Lower lobe of right lung (tissue), 2 donors: ENCODE data around the gene CIZ1. TPM values are rescaled to one million over a fixed set of nuclear protein-coding genes. Genes with fewer than 3 reads are reported as not detected.

Experiments
- ATAC-seq, 2 donors: fragments of 200-7000 bp; cut with Tn5 transposase; one replicate each; pipeline ENCODE4 v1.9.1; 2020 to 2022; ENCODE audit warnings: mild to moderate bottlenecking in 2 of 2, moderate library complexity in 2 of 2
- DNase-seq: peaks from one replicate; pipeline ENCODE4 v3.0.0-alpha.2; 2020
- H3K27ac ChIP-seq: fragments of 200-600 bp; one replicate; pipeline ENCODE4 v1.8.0; 2022
- H3K27me3 ChIP-seq: fragments of 200-600 bp; one replicate; pipeline ENCODE4 v1.8.0; 2022; ENCODE audit warnings: low read depth
- H3K36me3 ChIP-seq: fragments of 200-600 bp; one replicate; pipeline ENCODE4 v1.8.0; 2022; ENCODE audit warnings: mild to moderate bottlenecking
- H3K4me1 ChIP-seq: fragments of 200-600 bp; one replicate; pipeline ENCODE4 v1.8.0; 2022
- H3K4me3 ChIP-seq: fragments of 200-600 bp; one replicate; pipeline ENCODE4 v1.8.0; 2022; ENCODE audit warnings: mild to moderate bottlenecking
- H3K9me3 ChIP-seq: fragments of 200-600 bp; one replicate; pipeline ENCODE4 v1.8.0; 2022
- intact Hi-C: fragments of 100-400 bp; cut with DNase I; formaldehyde crosslinking; loops from one replicate; pipeline ENCODE4 v1.11.0; 2022
- total RNA-seq: library from RNA; stranded (reverse); fragmentation: NEBNext Ultra II Directional; extraction: Animal tissue kit (Norgen Biotek cat#: 25700); gene quantifications from one replicate; pipeline ENCODE4 v1.2.1, GENCODE V29; 2021
- TF ChIP-seq, protein P1 (sequence below): fragments of 200-600 bp; IDR thresholded peaks from one replicate; pipeline ENCODE4 v1.8.0; 2022; ENCODE audit warnings: antibody characterized with exemption, mild to moderate bottlenecking
- donor health status: DM: no; HTN: yes; CAD: no; lungs with severe emphysema.

Gene CIZ1
- total RNA-seq, 1 donor from 2014 or later: 98.5 TPM

- DNase-seq (no peak), ATAC-seq (no peak)
- Histone ChIP-seq H3K27ac (no peak overlapping the region), H3K36me3 (no peaks in the 10 kb centered on the region), H3K4me1 (peaks cover 20% of the 10 kb centered on the region), H3K4me3 (no peak overlapping the region), H3K27me3 (no peaks in the 10 kb centered on the region), H3K9me3 (no peaks in the 10 kb centered on the region)
- TF ChIP-seq, protein P1, sequence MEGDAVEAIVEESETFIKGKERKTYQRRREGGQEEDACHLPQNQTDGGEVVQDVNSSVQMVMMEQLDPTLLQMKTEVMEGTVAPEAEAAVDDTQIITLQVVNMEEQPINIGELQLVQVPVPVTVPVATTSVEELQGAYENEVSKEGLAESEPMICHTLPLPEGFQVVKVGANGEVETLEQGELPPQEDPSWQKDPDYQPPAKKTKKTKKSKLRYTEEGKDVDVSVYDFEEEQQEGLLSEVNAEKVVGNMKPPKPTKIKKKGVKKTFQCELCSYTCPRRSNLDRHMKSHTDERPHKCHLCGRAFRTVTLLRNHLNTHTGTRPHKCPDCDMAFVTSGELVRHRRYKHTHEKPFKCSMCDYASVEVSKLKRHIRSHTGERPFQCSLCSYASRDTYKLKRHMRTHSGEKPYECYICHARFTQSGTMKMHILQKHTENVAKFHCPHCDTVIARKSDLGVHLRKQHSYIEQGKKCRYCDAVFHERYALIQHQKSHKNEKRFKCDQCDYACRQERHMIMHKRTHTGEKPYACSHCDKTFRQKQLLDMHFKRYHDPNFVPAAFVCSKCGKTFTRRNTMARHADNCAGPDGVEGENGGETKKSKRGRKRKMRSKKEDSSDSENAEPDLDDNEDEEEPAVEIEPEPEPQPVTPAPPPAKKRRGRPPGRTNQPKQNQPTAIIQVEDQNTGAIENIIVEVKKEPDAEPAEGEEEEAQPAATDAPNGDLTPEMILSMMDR: no peak
- intact Hi-C loops: no loop called here
Measured at GRCh38 chr9:128219831-128220230, 28.5 kb upstream of the CIZ1 start.

DNA sequence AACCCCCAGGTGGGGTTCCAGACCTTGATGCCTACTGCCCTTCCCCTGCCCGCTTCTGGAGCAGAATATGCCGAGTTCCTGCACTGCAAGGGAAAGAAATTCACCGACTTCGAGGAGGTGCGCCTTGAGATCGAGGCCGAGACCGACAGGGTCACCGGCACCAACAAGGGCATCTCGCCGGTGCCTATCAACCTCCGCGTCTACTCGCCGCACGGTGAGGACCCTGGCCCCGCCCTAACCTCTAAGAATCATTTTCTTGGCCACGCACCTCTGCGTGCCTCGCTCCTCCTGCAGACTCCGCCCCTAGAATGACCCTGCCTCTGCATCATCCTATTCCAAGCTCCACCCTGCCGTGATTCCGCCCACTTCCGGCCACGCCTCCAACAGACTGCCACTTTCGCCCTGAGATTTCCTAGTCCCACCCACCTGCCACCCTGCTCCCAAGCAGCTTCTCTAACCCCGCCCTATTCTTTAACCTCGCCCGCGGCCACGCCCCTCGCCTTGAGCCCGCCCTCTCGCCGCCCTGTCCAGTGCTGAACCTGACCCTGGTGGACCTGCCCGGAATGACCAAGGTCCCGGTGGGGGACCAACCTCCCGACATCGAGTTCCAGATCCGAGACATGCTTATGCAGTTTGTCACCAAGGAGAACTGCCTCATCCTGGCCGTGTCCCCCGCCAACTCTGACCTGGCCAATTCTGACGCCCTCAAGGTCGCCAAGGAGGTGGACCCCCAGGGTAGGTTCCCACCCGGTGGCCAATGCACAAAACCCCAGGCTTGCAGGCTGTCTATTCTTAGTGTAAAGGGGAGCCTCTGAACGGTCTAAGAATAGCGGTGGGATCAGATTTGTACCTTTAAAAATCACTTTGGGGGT lies 27.4 kb upstream of the CIZ1 start:
- intact Hi-C loops: no loop called here
- H3K4me3 ChIP-seq: peak overlapping the region; percentile 45

DNA sequence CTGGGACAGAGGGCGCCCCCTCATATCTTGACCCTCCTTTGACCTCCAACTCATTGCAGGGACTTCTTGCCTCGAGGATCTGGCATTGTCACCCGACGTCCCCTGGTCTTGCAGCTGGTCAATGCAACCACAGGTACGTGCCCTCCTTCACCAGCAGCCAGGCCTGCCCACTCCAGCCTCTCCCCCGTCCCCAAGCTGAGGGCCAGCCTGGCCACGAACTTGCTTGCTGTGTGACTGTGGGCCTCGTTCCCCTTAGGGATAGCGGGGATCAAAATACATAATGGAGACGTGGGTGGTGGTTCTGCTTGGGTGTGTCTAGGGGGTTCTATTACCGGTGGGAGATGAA lies 26.8 kb upstream of the CIZ1 start:
- TF ChIP-seq, protein P1: no peak
- peak overlapping the region; percentile 45 for H3K4me3 ChIP-seq
- H3K9me3 ChIP-seq: no peaks in the 10 kb centered on the region
- intact Hi-C loops: no loop called here
- peak overlapping the region; percentile 36 for H3K27ac ChIP-seq
- DNase-seq: no peak
- H3K4me1 ChIP-seq: peaks cover 20% of the 10 kb centered on the region
- H3K36me3 ChIP-seq: no peaks in the 10 kb centered on the region
- H3K27me3 ChIP-seq: no peaks in the 10 kb centered on the region
- ATAC-seq: peak in 1 of 2 donors; percentile 1

More for the DNA sequence above, 27.4 kb upstream of the CIZ1 start:
- Histone ChIP-seq H3K9me3 (no peaks in the 10 kb centered on the region), H3K4me1 (peaks cover 20% of the 10 kb centered on the region), H3K36me3 (no peaks in the 10 kb centered on the region), H3K27me3 (no peaks in the 10 kb centered on the region), H3K27ac (peak overlapping the region; percentile 36)
- peak; percentile 96 to 98 for ATAC-seq
- TF ChIP-seq, protein P1: no peak
- DNase-seq: peak; percentile 97

GRCh38 chr9:128216781-128217553 lies 25.6 kb upstream of the CIZ1 start:
- Histone ChIP-seq H3K27me3 (no peaks in the 10 kb centered on the region), H3K27ac (no peak overlapping the region), H3K9me3 (no peaks in the 10 kb centered on the region), H3K36me3 (no peaks in the 10 kb centered on the region), H3K4me1 (peaks cover 20% of the 10 kb centered on the region), H3K4me3 (no peak overlapping the region)
- no peak for DNase-seq
- intact Hi-C loops: no loop called here
- TF ChIP-seq, protein P1: no peak
- ATAC-seq: no peak

DNA sequence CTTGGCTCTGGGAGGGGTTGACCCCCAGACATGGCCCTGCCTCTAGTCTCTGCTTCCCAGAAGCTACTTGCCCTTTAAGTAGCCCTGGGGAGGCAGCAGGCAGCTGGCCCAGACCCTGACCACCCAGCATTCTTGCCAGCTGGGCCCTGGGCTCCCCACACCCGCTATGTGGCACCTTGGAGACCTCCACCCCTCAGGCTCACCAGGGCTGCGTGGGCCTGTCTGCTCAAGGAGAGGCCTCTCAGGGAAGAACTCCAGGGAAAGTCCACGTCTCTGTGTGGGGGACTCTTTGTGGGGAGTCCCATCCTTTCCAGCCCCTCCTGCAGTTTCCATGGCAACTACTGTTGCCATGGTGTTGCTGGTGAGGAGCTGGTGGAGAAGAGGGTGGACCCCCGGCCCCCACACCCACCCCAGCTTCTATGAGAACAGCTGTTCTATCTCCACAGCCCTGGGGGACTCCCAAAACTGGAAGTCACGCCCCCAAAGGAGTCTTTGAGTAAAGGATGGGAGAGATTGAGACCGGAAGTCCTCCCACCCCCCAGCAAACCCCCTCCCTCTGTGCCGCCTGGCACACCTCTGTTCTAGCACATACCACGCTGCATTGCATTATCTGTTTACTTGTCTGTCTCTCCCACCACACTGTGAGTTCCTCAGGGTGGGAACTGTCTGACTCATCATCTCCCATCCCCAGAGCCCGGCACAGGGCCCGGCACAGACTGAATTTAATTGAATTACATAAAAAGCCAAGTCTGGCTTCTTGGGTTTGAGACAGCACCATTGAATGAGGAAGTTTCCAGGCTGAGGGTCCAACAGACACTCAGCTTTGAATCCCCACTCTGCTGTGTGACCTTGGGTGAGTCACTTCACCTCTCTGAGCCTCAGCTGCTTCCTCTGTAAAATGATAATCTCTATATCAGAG lies 24.4 kb upstream of the CIZ1 start:
- intact Hi-C loops: no loop called here
- ATAC-seq: no peak

More for the DNA sequence above, 24.4 kb upstream of the CIZ1 start:
- H3K4me3 ChIP-seq: no peak overlapping the region
- H3K9me3 ChIP-seq: no peaks in the 10 kb centered on the region
- H3K27ac ChIP-seq: peak overlapping the region; percentile 24
- no peaks in the 10 kb centered on the region for H3K27me3 ChIP-seq
- no peaks in the 10 kb centered on the region for H3K36me3 ChIP-seq
- peaks cover 20% of the 10 kb centered on the region for H3K4me1 ChIP-seq
- DNase-seq: no peak
- TF ChIP-seq, protein P1: no peak
